DOHH2 (cell line): Measurements from ENCODE around the gene TMEM30B.

ENCODE experiments used
- CTCF ChIP-seq: fragments of 200-600 bp; sonication (generic); IDR thresholded peaks from one replicate; pipeline ENCODE4 v1.5.1; 2014; ENCODE audit warnings: antibody characterized with exemption, mild to moderate bottlenecking, low read depth, low read length; ENCODE audit not compliant: poor library complexity, severe bottlenecking
- EZH2phosphoT487 ChIP-seq: fragments of 200-600 bp; sonication (generic); IDR thresholded peaks from 2 replicates; pipeline ENCODE4 v1.6.1; 2017; ENCODE audit warnings: borderline replicate concordance, mild to moderate bottlenecking, antibody characterized with exemption, low read length, moderate library complexity, mixed read lengths

- TF ChIP-seq CTCF (no peak), EZH2phosphoT487 (no peak)
Observed at GRCh38 chr14:61270714-61271113, 10.4 kb downstream of the TMEM30B start.
